WERI-Rb-1 (cell line): ENCODE data around the gene GET4.
"Not testable (repeated sequence)": the region's sequence is repeated elsewhere in the genome, so short reads cannot be mapped to it uniquely, and the experiment has no call there.

Source experiments
- DNase-seq: peaks from one replicate; pipeline ENCODE4 v3.0.0-alpha.2; 2020
- H3K27ac ChIP-seq: fragments of 250-450 bp; sonication (Bioruptor Pico); 2 replicates; pipeline ENCODE4 v1.5.1; 2020; ENCODE audit warnings: mild to moderate bottlenecking, moderate library complexity
- H3K27me3 ChIP-seq: fragments of 250-450 bp; sonication (Bioruptor Pico); 2 replicates; pipeline ENCODE4 v1.5.1; 2021; ENCODE audit warnings: mild to moderate bottlenecking, low read depth, moderate library complexity; ENCODE audit not compliant: insufficient read depth, severe bottlenecking
- H3K36me3 ChIP-seq: fragments of 250-450 bp; sonication (Bioruptor Pico); 2 replicates; pipeline ENCODE4 v1.5.1; 2020; ENCODE audit warnings: mild to moderate bottlenecking, moderate library complexity
- H3K4me3 ChIP-seq: 2 replicates; pipeline ENCODE4 v1.5.1; 2011; ENCODE audit warnings: low read depth, mild to moderate bottlenecking, control low read depth, low read length
- H3K9me3 ChIP-seq: fragments of 250-450 bp; sonication (Bioruptor Pico); 2 replicates; pipeline ENCODE4 v1.5.1; 2021; ENCODE audit warnings: mild to moderate bottlenecking, moderate library complexity; ENCODE audit not compliant: severe bottlenecking
- TF ChIP-seq, protein P1 (sequence below): IDR thresholded peaks from 2 replicates; pipeline ENCODE4 v1.5.1; 2011; ENCODE audit warnings: low read depth, mild to moderate bottlenecking, control low read depth, inconsistent platforms, low read length

GET4 gene

DNA sequence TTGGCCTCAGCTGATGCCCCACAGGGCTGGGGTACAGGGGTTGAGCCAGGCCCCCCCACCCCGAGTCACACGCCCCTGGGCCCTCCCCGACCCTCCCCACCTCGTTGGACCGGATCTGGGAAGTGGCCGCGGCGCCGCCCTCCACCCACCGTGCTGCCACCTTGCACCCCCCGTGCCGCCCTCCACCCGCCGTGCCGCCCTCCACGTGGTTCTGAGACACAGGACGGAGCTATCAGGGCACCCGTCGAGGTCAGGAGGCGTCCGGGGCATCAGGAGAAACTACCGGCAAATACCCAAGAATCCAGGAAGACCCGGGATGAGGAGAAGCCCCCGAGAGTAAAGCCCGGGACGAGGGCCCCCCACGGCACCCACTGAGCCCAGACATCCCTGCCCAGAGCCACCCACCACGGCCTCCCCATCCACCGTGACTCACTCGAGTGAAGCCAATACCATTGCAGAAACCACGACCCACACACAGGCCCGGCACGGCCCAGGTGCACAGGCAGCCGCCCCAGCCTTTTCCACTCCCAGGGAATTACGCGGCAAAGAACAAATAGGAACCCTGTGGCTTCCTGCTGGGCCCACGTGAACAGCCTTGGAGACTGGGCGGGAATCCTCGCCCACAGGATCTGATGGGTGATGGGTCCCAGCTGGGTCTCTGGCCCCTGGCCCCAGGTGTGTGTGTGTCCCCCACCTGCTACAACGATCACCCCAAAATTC, 44.2 kb downstream of the GET4 start:
- TF ChIP-seq, protein P1, sequence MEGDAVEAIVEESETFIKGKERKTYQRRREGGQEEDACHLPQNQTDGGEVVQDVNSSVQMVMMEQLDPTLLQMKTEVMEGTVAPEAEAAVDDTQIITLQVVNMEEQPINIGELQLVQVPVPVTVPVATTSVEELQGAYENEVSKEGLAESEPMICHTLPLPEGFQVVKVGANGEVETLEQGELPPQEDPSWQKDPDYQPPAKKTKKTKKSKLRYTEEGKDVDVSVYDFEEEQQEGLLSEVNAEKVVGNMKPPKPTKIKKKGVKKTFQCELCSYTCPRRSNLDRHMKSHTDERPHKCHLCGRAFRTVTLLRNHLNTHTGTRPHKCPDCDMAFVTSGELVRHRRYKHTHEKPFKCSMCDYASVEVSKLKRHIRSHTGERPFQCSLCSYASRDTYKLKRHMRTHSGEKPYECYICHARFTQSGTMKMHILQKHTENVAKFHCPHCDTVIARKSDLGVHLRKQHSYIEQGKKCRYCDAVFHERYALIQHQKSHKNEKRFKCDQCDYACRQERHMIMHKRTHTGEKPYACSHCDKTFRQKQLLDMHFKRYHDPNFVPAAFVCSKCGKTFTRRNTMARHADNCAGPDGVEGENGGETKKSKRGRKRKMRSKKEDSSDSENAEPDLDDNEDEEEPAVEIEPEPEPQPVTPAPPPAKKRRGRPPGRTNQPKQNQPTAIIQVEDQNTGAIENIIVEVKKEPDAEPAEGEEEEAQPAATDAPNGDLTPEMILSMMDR, result no peak
- no peaks in the 10 kb centered on the region for H3K27me3 ChIP-seq
- H3K27ac ChIP-seq, result no peak overlapping the region
- no peaks in the 10 kb centered on the region for H3K9me3 ChIP-seq
- H3K36me3 ChIP-seq, result no peaks in the 10 kb centered on the region
- DNase-seq, result no peak
- H3K4me3 ChIP-seq, result no peak overlapping the region

DNA sequence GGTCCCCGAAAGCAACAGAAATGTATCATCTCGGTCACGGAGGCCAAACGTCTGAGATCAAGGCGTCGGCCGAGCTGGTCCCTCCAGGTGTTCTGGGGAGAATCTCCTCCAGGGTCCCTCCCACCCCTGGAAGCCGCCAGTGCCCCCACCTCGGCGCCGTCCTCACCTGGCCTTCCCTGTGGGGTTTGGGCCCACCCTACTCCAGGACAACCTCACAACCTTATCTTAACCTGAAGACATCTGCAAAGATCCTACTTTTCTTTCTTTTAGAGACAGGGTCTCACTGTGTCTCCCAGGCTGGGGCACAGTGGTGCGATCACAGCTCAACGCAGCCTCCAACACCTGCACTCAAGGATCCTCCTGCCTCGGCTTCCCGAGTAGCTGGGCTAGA, 44.7 kb downstream of the GET4 start:
- Histone ChIP-seq H3K9me3 (no peaks in the 10 kb centered on the region), H3K4me3 (no peak overlapping the region), H3K27me3 (no peaks in the 10 kb centered on the region), H3K36me3 (no peaks in the 10 kb centered on the region), H3K27ac (no peak overlapping the region)
- no peak for DNase-seq
- TF ChIP-seq, protein P1, result no peak

DNA sequence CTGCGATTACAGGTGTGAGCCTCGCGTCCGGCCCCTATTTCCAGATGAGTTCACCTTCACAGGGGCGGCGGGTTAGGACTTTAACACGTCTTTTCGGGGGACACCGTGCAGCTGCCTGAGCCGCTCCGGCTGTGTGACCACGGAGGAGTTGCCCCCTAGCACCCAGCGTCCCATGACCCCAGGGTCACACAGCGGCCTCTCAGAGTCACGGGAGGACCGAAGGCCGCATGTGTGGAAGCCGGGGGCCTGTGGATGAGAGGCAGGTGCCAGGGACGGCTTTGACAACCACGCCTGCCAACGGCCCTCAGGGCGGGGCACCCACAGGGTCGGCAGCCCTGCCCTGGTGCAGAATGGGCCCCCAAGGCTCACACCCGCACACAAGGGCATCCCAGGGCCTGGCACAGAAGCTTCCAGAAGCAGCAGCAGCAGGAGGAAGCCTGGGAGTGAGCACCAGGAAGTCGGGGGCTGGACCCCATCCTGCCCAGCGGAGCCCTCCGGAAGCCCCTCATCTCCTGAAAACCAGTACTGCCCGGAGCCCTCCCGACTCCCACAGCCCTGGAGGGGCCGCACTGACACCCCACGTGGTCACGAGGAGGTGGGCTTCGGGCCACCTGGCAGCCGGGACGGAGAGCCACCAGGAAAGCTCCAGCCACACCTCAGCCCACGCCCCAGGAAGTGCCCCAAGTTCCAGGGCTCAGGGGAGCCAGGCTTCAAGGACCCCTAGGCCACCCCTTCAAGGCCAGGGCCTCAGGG, 45.4 kb downstream of the GET4 start:
- TF ChIP-seq, protein P1, result no peak
- Histone ChIP-seq H3K27me3 (no peaks in the 10 kb centered on the region), H3K27ac (no peak overlapping the region), H3K36me3 (no peaks in the 10 kb centered on the region), H3K4me3 (no peak overlapping the region), H3K9me3 (no peaks in the 10 kb centered on the region)
- DNase-seq, result no peak

DNA sequence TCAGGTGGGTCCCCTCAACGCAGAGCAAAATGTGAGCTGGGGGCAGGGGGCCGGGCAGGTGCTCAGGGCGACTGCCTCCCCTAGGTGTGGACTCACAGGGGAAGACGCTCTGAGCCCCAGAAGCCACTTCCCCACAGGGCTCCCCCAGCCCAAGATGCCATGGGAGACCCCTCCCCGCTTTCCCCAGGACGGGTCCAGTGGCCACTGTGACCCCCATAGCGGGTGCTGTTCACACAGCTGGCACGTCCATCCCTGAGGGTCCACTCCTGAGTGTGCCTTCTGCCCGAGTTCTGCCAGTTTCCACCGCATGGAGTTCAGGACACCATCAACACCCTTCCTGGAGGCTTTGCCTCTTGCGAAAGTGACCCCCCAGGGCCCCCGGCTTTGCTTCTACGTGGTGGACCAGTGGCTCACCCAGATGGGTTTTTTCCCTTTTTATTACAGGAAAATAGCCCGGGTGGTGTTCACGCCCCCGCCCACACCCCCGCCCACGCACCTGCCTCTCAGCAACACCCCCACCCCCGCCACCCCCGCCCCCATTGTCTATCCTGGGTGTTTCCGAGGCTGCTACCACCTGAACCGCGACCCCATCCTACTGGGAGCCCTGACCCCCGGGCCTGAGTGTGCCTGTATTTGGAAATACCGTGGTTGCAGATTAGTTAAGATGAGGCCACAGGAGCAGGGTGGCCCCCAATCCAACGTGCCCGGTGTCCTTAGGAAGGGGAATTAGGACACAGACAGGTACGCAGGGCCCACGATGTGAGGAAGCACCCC, 46.2 kb downstream of the GET4 start:
- Histone ChIP-seq H3K9me3 (no peaks in the 10 kb centered on the region), H3K4me3 (no peak overlapping the region), H3K27me3 (no peaks in the 10 kb centered on the region), H3K27ac (no peak overlapping the region), H3K36me3 (no peaks in the 10 kb centered on the region)
- no peak for DNase-seq
- TF ChIP-seq, protein P1, result no peak

DNA sequence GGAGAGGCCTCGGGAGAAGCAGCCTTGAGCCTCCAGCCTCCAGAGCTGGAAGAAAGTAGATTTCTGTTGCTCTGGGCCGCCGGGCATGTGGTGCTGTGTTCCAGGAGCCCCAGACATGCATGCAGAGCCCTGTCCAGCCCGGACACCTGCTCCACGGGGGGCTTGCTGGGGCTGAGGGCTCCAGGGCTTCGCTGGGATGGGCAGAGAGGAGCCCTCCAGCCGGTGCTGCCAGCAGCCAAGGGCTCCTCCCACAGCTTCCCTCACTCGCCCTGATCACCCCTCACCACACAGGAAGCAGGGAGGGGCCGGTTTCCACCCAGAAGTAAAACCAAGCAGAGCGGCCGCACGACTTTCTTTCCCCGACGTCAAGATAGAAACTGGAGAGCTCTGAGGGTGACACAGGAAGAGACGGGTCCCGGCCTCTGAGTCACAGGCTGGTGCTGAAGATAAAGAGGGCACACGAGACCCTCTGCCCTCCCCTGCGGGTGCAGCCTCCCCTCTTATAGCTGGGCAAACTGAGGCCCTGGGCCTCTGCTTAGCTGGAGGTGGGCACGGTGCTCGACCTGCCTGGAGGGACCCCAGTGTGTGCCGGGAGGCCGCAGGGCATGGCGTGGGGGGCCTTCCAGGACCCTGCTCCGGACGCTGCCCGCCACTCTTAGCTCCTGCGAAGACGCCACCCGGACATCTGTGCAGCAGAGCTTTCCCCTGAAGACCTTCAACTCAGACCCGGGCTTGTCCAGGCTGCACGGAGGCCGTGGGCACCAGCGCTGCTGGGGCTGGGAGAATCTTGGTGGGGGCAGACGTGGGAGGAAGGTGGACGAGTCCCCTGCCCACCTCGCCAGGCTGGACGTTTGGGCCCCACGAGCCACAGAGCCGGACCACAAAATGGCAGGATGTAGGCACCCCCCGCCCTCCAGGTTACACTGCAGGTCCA, 47.0 kb downstream of the GET4 start:
- Histone ChIP-seq H3K4me3 (no peak overlapping the region), H3K27me3 (no peaks in the 10 kb centered on the region), H3K27ac (no peak overlapping the region), H3K36me3 (no peaks in the 10 kb centered on the region), H3K9me3 (no peaks in the 10 kb centered on the region)
- TF ChIP-seq, protein P1, result no peak
- DNase-seq, result no peak

DNA sequence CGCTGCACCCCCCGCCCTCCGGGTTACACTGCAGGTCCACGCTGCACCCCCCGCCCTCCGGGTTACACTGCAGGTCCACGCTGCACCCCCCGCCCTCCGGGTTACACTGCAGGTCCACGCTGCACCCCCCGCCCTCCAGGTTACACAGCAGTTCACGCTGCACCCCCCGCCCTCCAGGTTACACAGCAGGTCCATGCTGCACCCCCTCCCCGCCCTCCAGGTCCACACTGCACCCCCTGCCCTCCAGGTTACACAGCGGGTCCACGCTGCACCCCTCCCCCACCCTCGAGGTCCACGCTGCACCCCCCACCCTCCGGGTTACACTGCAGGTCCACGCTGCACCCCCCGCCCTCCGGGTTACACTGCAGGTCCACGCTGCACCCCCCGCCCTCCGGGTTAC, 47.7 kb downstream of the GET4 start:
- not testable (repeated sequence) for H3K36me3 ChIP-seq, H3K4me3 ChIP-seq, H3K27ac ChIP-seq, DNase-seq, H3K27me3 ChIP-seq, H3K9me3 ChIP-seq
